ENCODE results near the gene KRT78.

Gene KRT78

GRCh38 chr12:52792185-52793029 is 56.4 kb downstream of the KRT78 start:
- no peak for DNase-seq

GRCh38 chr12:52791271-52792184 is 57.3 kb downstream of the KRT78 start:
- no peak for DNase-seq

GRCh38 chr12:52790427-52791270 is 58.1 kb downstream of the KRT78 start:
- DNase-seq = no peak

- no peak for DNase-seq
Measured at GRCh38 chr12:52789637-52790426, 59.0 kb downstream of the KRT78 start.

GRCh38 chr12:52788876-52789636 is 59.7 kb downstream of the KRT78 start:
- no peak for DNase-seq

- no peak for DNase-seq
Measured at GRCh38 chr12:52788192-52788875, 60.5 kb downstream of the KRT78 start.

All from cerebellar nuclear complex (tissue), 1 donor.